Astrocyte of the spinal cord (primary cell): ENCODE results near the gene PLEKHN1.

Source experiments
- DNase-seq: peaks from one replicate; pipeline ENCODE4 v3.0.0; 2011; ENCODE audit warnings: low read depth, low spot score
- H3K4me3 ChIP-seq: 2 replicates; pipeline ENCODE4 v1.5.1; 2011; ENCODE audit warnings: low read depth, mild to moderate bottlenecking, low read length, moderate library complexity
- in situ Hi-C: cut with HindIII; loops from 2 replicates; pipeline ENCODE4 v1.10.0; 2017; ENCODE audit warnings: low sequenced_read_pairs
- TF ChIP-seq, protein P1 (sequence below): IDR thresholded peaks from 2 replicates; pipeline ENCODE4 v1.5.1; 2012; ENCODE audit warnings: low read depth, mild to moderate bottlenecking, low read length, inconsistent platforms

The PLEKHN1 gene

DNA sequence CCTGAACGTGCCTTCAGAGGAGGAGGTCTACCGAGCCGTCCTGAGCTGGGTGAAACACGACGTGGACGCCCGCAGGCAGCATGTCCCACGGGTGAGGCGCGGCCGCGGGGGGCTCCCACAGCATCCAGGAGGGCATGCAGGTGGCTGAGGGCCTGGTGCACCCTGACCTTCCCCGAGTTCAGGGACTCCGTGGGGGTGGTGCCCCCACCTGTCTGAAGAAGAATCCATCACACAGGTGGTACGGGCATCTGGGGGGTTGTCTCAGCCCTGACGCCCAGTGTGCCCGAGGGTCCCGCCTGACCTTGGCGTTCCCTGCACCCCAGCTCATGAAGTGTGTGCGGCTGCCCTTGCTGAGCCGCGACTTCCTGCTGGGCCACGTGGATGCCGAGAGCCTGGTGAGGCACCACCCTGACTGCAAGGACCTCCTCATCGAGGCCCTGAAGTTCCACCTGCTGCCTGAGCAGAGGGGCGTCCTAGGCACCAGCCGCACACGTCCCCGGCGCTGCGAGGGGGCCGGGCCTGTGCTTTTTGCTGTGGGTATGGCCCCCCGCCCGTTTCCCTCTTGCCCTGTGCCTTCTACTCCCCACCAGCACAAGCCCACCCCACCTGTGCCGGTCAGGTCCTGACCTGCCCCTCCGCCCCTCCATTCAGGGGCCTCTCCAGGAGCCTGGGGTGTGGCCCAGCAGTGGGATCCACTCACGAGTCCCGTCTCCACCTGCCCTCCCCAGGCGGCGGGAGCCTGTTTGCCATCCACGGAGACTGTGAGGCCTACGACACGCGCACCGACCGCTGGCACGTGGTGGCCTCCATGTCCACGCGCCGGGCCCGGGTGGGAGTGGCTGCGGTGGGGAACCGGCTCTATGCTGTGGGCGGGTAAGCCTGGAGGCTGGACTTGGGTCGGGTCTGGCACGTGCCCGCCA is 3.6 kb upstream of the PLEKHN1 start:
- in situ Hi-C loops, result no loop called here
- TF ChIP-seq, protein P1, sequence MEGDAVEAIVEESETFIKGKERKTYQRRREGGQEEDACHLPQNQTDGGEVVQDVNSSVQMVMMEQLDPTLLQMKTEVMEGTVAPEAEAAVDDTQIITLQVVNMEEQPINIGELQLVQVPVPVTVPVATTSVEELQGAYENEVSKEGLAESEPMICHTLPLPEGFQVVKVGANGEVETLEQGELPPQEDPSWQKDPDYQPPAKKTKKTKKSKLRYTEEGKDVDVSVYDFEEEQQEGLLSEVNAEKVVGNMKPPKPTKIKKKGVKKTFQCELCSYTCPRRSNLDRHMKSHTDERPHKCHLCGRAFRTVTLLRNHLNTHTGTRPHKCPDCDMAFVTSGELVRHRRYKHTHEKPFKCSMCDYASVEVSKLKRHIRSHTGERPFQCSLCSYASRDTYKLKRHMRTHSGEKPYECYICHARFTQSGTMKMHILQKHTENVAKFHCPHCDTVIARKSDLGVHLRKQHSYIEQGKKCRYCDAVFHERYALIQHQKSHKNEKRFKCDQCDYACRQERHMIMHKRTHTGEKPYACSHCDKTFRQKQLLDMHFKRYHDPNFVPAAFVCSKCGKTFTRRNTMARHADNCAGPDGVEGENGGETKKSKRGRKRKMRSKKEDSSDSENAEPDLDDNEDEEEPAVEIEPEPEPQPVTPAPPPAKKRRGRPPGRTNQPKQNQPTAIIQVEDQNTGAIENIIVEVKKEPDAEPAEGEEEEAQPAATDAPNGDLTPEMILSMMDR, result no peak
- no peak overlapping the region for H3K4me3 ChIP-seq
- no peak for DNase-seq

DNA sequence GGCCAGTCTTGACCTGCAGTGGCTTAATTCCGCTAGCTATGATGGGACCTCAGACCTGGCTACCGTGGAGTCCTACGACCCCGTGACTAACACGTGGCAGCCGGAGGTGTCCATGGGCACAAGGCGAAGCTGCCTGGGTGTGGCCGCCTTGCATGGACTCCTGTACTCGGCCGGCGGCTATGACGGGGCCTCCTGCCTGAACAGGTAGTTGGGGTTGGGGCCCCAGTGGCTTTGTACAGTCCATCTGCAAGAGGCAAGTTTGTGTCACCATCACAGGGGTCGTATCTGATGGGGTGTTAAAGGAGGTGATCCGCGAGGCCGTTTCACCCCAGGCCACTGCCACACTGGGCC is 3.0 kb upstream of the PLEKHN1 start:
- in situ Hi-C loops, result no loop called here
- no peak overlapping the region for H3K4me3 ChIP-seq
- DNase-seq, result no peak
- TF ChIP-seq, protein P1, result no peak

DNA sequence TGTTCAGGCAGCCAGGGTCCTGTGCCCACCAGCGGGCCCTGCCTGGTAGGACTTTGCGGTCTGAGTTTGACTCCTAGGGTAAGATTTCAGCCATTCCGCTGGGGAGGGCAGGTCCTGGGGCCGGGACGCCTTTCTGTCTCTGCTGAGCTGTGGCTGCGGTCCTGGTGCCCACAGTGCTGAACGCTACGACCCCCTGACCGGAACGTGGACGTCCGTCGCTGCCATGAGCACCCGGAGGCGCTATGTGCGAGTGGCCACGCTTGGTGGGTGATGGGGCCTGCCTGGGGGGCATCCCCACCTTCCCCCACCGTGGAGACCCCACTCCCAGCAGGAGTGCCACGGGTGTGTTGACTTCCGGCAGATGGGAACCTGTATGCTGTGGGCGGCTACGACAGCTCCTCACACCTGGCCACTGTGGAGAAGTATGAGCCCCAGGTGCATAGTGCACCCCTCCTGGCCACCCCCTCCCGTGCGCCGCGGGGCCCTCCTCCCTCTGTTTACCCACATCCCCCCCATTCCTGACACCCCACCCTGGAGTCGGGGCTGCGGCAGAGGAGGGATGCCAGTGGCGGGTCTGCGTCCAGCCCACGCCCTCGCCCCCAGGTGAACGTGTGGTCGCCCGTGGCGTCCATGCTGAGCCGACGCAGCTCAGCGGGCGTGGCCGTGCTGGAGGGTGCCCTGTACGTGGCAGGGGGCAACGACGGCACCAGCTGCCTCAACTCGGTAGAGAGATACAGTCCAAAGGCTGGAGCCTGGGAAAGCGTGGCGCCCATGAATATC is 2.3 kb upstream of the PLEKHN1 start:
- TF ChIP-seq, protein P1, result no peak
- in situ Hi-C loops, result no loop called here
- H3K4me3 ChIP-seq, result no peak overlapping the region
- no peak for DNase-seq

DNA sequence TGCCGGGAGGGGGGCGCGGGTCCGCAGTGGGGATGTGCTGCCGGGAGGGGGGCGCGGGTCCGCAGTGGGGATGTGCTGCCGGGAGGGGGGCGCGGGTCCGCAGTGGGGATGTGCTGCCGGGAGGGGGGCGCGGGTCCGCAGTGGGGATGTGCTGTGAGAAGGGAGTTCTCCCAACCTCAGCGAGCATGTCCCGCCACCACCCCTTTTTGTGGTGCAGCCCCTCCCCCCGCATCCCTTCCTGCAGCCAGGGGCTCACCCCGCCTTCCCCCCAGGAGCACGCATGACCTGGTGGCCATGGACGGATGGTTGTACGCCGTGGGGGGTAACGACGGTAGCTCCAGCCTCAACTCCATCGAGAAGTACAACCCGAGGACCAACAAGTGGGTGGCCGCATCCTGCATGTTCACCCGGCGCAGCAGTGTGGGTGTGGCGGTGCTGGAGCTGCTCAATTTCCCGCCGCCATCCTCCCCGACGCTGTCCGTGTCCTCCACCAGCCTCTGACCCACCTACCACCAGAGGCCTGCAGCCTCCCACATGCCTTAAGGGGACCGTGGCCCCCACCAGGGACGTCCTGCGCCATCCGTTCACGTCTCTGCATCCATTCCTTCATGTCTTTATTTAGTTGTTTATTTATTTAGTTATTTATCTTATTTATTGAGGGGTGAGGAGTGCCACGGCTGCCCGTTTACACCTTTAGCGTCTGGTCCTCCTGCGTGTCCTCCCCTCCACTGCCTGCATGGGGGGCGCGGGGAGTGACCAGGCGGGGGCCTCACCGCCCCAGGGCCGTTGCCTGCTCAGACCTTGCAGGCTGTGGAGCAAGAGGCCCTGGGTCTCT is 1.4 kb upstream of the PLEKHN1 start:
- no peak overlapping the region for H3K4me3 ChIP-seq
- TF ChIP-seq, protein P1, result no peak
- DNase-seq, result no peak
- in situ Hi-C loops, result no loop called here

DNA sequence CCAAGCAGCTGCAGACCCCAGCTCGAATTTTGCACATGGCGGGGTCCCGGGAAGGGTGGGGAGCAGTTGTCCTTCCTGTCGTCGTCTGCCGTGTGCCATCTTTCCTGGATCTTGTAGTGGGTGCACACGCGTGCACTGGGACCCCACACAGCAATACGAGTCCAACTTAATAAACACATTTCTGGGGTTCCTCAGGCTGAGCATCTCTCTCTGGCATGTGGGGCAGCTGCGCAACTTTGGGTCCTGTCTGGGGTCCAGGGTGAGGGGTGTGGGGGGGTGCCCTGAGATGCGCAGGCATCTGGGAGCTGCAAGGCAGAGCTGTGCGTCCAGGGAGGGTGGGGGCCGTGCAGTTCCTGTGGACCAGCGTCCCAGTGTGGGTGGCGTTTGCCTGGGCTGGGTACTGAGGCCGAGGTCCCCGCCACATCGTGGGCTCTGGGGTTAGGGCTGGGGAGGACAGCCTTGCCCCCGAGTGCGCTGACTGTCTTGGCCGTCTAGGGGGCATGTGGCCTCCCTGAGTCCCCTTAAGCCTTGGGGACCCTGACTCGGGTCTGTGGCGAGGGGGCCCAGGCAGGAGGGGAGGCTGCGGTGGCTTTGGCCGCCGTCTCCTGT is 652 bp upstream of the PLEKHN1 start:
- DNase-seq, result no peak
- TF ChIP-seq, protein P1, result no peak
- no peak overlapping the region for H3K4me3 ChIP-seq
- in situ Hi-C loops, result no loop called here
